ENCODE data around the gene WNT11.

Gene WNT11

DNA sequence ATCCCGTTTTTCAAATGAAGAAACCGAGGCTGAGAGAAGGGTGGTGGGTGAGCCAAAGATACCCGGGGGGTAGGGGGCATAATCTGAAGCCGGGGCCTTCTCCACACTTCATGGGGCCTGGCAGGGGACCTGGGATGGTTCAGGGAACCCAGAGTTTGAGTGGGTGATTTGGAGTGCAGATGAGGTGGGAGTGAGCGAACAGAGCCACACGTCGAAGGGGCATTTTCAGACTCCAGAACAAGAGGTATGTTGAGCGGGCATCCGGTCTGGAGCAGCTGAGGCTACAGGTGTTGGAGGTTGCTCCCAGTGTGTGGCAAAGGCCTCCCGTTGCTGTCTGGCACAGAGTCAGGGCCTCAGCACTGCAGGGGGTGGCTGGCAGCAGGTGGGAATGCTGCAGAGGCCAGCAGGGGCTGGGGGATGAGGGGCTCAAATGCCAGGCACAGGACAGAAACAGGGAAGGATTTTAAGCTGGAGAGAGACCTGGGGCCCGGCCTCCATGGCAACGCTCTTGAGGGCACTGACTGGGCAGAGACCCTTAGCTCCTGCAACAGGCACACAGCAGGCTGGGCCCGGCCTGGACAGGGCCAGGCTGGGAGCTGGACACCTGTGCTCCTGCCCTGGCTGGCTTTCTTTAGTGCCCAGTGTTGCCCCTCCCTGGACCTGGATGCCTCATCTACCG lies 46.2 kb downstream of the WNT11 start:
- no peak for ATAC-seq
- no peak for TF ChIP-seq PPARA (CRISPR knock-in tag; IDR thresholded peaks at IDR 0.05; ENCODE audit: borderline replicate concordance)
- no peak for TF ChIP-seq ESRRG (CRISPR knock-in tag; IDR thresholded peaks at IDR 0.05)
- TF ChIP-seq ZNF8 (CRISPR knock-in tag; IDR thresholded peaks at IDR 0.05) = no peak

DNA sequence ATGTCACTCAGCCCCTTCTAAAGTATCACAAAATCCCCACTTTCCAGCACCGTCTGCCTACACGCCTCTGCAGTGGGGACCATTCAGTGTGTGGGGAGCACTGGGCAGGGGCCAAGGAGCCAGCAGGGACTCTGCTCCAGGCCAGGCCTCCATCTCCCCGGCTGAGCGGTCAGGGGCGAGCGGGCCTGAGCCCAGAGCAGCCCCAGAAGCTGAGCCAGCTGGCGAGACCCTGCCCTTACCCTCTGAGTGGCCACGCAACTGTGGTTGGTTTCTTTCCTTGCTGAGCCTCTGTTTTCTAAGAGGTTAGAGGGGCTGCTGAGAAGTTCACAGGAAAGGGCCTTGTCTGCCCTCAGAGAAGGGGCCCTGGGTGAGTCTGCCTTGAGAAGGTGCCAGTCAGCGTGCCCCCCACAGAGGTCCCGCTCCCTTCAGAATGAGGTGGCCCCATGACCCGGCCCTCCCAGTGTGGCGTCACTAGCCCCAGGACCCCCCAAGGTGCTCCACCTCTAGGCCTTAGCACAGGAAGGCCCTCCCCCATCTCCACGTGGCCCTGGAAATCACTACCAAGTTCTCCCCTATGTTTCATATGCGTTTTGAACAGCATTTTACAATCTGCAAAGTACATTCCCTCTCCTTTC lies 46.9 kb downstream of the WNT11 start:
- TF ChIP-seq, protein P1, sequence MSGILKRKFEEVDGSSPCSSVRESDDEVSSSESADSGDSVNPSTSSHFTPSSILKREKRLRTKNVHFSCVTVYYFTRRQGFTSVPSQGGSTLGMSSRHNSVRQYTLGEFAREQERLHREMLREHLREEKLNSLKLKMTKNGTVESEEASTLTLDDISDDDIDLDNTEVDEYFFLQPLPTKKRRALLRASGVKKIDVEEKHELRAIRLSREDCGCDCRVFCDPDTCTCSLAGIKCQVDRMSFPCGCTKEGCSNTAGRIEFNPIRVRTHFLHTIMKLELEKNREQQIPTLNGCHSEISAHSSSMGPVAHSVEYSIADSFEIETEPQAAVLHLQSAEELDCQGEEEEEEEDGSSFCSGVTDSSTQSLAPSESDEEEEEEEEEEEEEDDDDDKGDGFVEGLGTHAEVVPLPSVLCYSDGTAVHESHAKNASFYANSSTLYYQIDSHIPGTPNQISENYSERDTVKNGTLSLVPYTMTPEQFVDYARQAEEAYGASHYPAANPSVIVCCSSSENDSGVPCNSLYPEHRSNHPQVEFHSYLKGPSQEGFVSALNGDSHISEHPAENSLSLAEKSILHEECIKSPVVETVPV (CRISPR knock-in tag; IDR thresholded peaks at IDR 0.05) = no peak
- TF ChIP-seq, protein P2, sequence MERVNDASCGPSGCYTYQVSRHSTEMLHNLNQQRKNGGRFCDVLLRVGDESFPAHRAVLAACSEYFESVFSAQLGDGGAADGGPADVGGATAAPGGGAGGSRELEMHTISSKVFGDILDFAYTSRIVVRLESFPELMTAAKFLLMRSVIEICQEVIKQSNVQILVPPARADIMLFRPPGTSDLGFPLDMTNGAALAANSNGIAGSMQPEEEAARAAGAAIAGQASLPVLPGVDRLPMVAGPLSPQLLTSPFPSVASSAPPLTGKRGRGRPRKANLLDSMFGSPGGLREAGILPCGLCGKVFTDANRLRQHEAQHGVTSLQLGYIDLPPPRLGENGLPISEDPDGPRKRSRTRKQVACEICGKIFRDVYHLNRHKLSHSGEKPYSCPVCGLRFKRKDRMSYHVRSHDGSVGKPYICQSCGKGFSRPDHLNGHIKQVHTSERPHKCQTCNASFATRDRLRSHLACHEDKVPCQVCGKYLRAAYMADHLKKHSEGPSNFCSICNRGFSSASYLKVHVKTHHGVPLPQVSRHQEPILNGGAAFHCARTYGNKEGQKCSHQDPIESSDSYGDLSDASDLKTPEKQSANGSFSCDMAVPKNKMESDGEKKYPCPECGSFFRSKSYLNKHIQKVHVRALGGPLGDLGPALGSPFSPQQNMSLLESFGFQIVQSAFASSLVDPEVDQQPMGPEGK (CRISPR knock-in tag; IDR thresholded peaks at IDR 0.05; ENCODE audit: borderline replicate concordance) = no peak
- TF ChIP-seq, protein P3, sequence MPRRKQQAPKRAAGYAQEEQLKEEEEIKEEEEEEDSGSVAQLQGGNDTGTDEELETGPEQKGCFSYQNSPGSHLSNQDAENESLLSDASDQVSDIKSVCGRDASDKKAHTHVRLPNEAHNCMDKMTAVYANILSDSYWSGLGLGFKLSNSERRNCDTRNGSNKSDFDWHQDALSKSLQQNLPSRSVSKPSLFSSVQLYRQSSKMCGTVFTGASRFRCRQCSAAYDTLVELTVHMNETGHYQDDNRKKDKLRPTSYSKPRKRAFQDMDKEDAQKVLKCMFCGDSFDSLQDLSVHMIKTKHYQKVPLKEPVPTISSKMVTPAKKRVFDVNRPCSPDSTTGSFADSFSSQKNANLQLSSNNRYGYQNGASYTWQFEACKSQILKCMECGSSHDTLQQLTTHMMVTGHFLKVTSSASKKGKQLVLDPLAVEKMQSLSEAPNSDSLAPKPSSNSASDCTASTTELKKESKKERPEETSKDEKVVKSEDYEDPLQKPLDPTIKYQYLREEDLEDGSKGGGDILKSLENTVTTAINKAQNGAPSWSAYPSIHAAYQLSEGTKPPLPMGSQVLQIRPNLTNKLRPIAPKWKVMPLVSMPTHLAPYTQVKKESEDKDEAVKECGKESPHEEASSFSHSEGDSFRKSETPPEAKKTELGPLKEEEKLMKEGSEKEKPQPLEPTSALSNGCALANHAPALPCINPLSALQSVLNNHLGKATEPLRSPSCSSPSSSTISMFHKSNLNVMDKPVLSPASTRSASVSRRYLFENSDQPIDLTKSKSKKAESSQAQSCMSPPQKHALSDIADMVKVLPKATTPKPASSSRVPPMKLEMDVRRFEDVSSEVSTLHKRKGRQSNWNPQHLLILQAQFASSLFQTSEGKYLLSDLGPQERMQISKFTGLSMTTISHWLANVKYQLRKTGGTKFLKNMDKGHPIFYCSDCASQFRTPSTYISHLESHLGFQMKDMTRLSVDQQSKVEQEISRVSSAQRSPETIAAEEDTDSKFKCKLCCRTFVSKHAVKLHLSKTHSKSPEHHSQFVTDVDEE (CRISPR knock-in tag; IDR thresholded peaks at IDR 0.05) = no peak
- TF ChIP-seq TOX (CRISPR knock-in tag; IDR thresholded peaks at IDR 0.05; ENCODE audit: borderline replicate concordance) (no peak), ZNF8 (CRISPR knock-in tag; IDR thresholded peaks at IDR 0.05) (no peak), ZFP30 (CRISPR knock-in tag; IDR thresholded peaks at IDR 0.05) (no peak), ZNF70 (CRISPR knock-in tag; IDR thresholded peaks at IDR 0.05) (no peak), ISL1 (CRISPR knock-in tag; IDR thresholded peaks at IDR 0.05) (no peak), ZC3H10 (CRISPR knock-in tag; IDR thresholded peaks at IDR 0.05) (no peak), ZFP3 (CRISPR knock-in tag; IDR thresholded peaks at IDR 0.05) (no peak), OSR1 (CRISPR knock-in tag; IDR thresholded peaks at IDR 0.05) (no peak), TCF4 (CRISPR knock-in tag; IDR thresholded peaks at IDR 0.05; ENCODE audit: borderline replicate concordance) (no peak), CSDC2 (CRISPR knock-in tag; IDR thresholded peaks at IDR 0.05) (no peak), SNAI2 (CRISPR knock-in tag; IDR thresholded peaks at IDR 0.05) (no peak)
- TF ChIP-seq, protein P4, sequence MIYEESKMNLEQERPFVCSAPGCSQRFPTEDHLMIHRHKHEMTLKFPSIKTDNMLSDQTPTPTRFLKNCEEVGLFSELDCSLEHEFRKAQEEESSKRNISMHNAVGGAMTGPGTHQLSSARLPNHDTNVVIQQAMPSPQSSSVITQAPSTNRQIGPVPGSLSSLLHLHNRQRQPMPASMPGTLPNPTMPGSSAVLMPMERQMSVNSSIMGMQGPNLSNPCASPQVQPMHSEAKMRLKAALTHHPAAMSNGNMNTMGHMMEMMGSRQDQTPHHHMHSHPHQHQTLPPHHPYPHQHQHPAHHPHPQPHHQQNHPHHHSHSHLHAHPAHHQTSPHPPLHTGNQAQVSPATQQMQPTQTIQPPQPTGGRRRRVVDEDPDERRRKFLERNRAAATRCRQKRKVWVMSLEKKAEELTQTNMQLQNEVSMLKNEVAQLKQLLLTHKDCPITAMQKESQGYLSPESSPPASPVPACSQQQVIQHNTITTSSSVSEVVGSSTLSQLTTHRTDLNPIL (CRISPR knock-in tag; IDR thresholded peaks at IDR 0.05; ENCODE audit: low read depth) = no peak
- ATAC-seq = no peak

DNA sequence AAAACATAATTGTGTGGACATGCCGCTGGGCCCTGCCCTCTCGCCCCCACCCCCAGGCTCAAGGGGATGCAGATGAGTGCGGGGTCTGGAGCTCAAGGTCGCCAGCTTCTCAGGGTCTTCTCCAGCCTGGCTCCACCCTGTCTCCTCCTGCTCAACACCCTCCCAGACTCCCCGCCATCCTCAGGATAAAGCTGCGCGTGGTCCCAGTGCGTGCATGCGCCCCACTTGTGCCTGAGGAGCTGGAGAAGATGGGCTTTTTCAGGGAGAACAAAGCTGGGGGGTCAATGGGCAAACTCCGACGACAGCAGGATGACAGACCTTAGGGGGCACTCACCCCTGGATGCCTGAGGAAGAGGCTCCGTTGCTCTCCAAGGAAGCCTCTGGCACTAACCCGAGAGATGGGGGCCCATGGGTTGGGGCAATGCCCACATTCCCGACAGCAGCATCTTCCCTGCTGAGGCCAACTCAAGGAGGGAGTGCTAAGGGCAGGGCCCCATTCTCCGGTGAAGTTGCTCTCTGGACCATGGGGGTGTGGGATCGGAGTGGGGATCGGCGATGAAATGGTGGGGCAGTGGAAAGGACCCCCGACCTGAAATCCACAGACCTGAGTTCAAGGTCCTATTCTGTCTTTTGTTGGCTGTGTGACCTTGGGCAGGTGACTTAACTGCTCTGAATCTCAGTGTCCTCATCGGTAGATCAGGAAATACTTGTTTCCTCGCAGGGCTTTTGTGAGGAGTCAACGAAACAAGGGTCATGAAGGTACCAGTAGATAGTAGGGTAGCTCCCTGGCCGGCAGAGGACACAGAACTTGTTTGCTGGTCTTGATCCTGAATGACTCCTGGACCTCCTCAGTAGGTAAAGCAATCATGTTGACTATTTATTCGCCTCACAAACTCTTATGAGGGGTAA lies 47.7 kb downstream of the WNT11 start:
- ATAC-seq = no peak
- TF ChIP-seq, protein P3 (CRISPR knock-in tag; IDR thresholded peaks at IDR 0.05) = no peak
- TF ChIP-seq TOX (CRISPR knock-in tag; IDR thresholded peaks at IDR 0.05; ENCODE audit: borderline replicate concordance) (no peak), ZFP30 (CRISPR knock-in tag; IDR thresholded peaks at IDR 0.05) (no peak), ZFP3 (CRISPR knock-in tag; IDR thresholded peaks at IDR 0.05) (no peak), SNAI2 (CRISPR knock-in tag; IDR thresholded peaks at IDR 0.05) (no peak), ESRRG (CRISPR knock-in tag; IDR thresholded peaks at IDR 0.05) (no peak), ZC3H10 (CRISPR knock-in tag; IDR thresholded peaks at IDR 0.05) (no peak), CSDC2 (CRISPR knock-in tag; IDR thresholded peaks at IDR 0.05) (no peak), ISL1 (CRISPR knock-in tag; IDR thresholded peaks at IDR 0.05) (no peak), BACH2 (CRISPR knock-in tag; IDR thresholded peaks at IDR 0.05; ENCODE audit: borderline replicate concordance) (no peak)
- TF ChIP-seq, protein P4 (CRISPR knock-in tag; IDR thresholded peaks at IDR 0.05; ENCODE audit: low read depth) = no peak
- TF ChIP-seq, protein P1 (CRISPR knock-in tag; IDR thresholded peaks at IDR 0.05) = no peak

All from SK-N-SH treated with all-trans-retinoic acid at 6 μM for 48 hours (cell line).